PC-9 (cell line): Measurements from ENCODE around the gene PI4K2B.

Experiments used
- EZH2 ChIP-seq: fragments of 200-600 bp; sonication (generic); IDR thresholded peaks from 2 replicates; pipeline ENCODE4 v1.8.0; 2017; ENCODE audit warnings: antibody characterized with exemption, low read depth
- TF ChIP-seq, protein P1 (sequence below): fragments of 200-600 bp; sonication (generic); conservative IDR thresholded peaks from 2 replicates; pipeline ENCODE4 v1.6.1; 2017; ENCODE audit warnings: mixed run types, antibody characterized with exemption, mild to moderate bottlenecking, moderate library complexity

DNA sequence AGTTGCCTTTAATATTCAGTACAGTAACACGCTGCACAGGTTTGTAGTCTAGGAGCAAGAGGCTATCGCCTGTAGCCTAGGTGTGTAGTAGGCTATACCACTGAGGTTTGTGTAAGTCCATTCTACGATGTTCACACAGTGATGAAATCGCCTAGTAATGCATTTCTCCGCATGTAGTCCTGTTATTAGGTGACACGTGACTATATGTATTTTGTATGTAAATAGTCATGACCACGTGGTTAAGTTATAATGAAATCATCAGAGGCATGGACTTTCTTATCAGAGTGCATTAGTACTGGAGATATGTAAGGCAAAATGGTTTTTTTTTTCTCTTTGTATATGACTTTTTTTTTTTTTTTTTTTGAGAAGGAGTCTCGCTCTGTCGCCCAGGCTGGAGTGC lies 68.8 kb downstream of the PI4K2B start:
- TF ChIP-seq, protein P1, sequence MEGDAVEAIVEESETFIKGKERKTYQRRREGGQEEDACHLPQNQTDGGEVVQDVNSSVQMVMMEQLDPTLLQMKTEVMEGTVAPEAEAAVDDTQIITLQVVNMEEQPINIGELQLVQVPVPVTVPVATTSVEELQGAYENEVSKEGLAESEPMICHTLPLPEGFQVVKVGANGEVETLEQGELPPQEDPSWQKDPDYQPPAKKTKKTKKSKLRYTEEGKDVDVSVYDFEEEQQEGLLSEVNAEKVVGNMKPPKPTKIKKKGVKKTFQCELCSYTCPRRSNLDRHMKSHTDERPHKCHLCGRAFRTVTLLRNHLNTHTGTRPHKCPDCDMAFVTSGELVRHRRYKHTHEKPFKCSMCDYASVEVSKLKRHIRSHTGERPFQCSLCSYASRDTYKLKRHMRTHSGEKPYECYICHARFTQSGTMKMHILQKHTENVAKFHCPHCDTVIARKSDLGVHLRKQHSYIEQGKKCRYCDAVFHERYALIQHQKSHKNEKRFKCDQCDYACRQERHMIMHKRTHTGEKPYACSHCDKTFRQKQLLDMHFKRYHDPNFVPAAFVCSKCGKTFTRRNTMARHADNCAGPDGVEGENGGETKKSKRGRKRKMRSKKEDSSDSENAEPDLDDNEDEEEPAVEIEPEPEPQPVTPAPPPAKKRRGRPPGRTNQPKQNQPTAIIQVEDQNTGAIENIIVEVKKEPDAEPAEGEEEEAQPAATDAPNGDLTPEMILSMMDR = no peak
- TF ChIP-seq EZH2 = no peak
